WTC11 (cell line): ENCODE measurements around the gene GADD45GIP1. TPM values are rescaled to one million over a fixed set of nuclear protein-coding genes. Genes with fewer than 3 reads are reported as not detected.
A peak's percentile ranks its signal among the peaks of the same experiment; 100 is the strongest.

ENCODE experiments used
- ATAC-seq: fragments of 200-7000 bp; cut with Tn5 transposase; 2 replicates; pipeline ENCODE4 v1.10.0; 2021; ENCODE audit warnings: mild to moderate bottlenecking, moderate library complexity
- CTCF ChIA-PET: fragments of 300-600 bp; sonication (Branson Sonifier 250); formaldehyde crosslinking; loops from one replicate; lab custom pipeline; 2021; ENCODE audit warnings: antibody characterized with exemption; lab: Charles Lee
- POLR2A ChIA-PET: fragments of 350-600 bp; sonication (Branson Sonifier 250); formaldehyde crosslinking; loops from one replicate; lab custom pipeline; 2021; ENCODE audit warnings: antibody characterized with exemption; lab: Charles Lee
- DNase-seq: peaks from one replicate; pipeline ENCODE4 v3.0.0; 2021; ENCODE audit warnings: low spot score
- H3K27ac Mint-ChIP-seq: 2 replicates; pipeline ENCODE4 v1.8.0; 2021; ENCODE audit warnings: mixed read lengths
- H3K27me3 Mint-ChIP-seq: 2 replicates; pipeline ENCODE4 v1.8.0; 2021; ENCODE audit warnings: low read depth, mild to moderate bottlenecking, moderate library complexity, mixed read lengths
- H3K36me3 Mint-ChIP-seq: 2 replicates; pipeline ENCODE4 v1.8.0; 2021; ENCODE audit warnings: mixed read lengths
- H3K4me1 Mint-ChIP-seq: 2 replicates; pipeline ENCODE4 v1.8.0; 2022; ENCODE audit warnings: mixed read lengths
- H3K4me3 Mint-ChIP-seq: 2 replicates; pipeline ENCODE4 v1.8.0; 2021; ENCODE audit warnings: mild to moderate bottlenecking, moderate library complexity, mixed read lengths
- H3K9me3 Mint-ChIP-seq: 2 replicates; pipeline ENCODE4 v1.8.0; 2021; ENCODE audit warnings: mixed read lengths
- ELF4 ChIP-seq: sonication (generic); formaldehyde crosslinking; IDR thresholded peaks from 2 replicates; pipeline ENCODE4 v1.8.1; 2022; ENCODE audit warnings: low read depth, mild to moderate bottlenecking, moderate library complexity, missing genetic modification reagents
- EMX1 ChIP-seq: fragments of 250-450 bp; sonication (Bioruptor Pico); IDR thresholded peaks from 2 replicates; pipeline ENCODE4 v1.8.0; 2021; ENCODE audit warnings: mild to moderate bottlenecking
- FOXP1 ChIP-seq: sonication (generic); formaldehyde crosslinking; IDR thresholded peaks from 2 replicates; pipeline ENCODE4 v1.8.0; 2022; ENCODE audit warnings: missing genetic modification reagents, mild to moderate bottlenecking, moderate library complexity, borderline replicate concordance
- FOXP4 ChIP-seq: sonication (generic); formaldehyde crosslinking; IDR thresholded peaks from 2 replicates; pipeline ENCODE4 v1.8.0; 2022; ENCODE audit warnings: mild to moderate bottlenecking, missing genetic modification reagents
- GTF2I ChIP-seq: fragments of 250-450 bp; sonication (Bioruptor Pico); conservative IDR thresholded peaks from 2 replicates; pipeline ENCODE4 v1.4.0; 2021; ENCODE audit warnings: mild to moderate bottlenecking
- JAZF1 ChIP-seq: fragments of 250-450 bp; sonication (Bioruptor Pico); IDR thresholded peaks from 2 replicates; pipeline ENCODE4 v1.9.0; 2021; ENCODE audit warnings: moderate library complexity, mild to moderate bottlenecking, inconsistent platforms
- KAT7 ChIP-seq: sonication (generic); formaldehyde crosslinking; IDR thresholded peaks from 2 replicates; pipeline ENCODE4 v1.8.1; 2023; ENCODE audit warnings: missing genetic modification reagents, mild to moderate bottlenecking, borderline replicate concordance
- MYBL2 ChIP-seq: sonication (generic); formaldehyde crosslinking; IDR thresholded peaks from 2 replicates; pipeline ENCODE4 v1.8.1; 2023; ENCODE audit warnings: mild to moderate bottlenecking, moderate library complexity, missing genetic modification reagents
- NR1H2 ChIP-seq: sonication (generic); formaldehyde crosslinking; IDR thresholded peaks from 2 replicates; pipeline ENCODE4 v1.9.0; 2021; ENCODE audit warnings: mild to moderate bottlenecking, moderate library complexity, missing genetic modification reagents
- PREB ChIP-seq: sonication (generic); formaldehyde crosslinking; IDR thresholded peaks from 2 replicates; pipeline ENCODE4 v1.8.1; 2022; ENCODE audit warnings: mild to moderate bottlenecking, missing genetic modification reagents, moderate library complexity, borderline replicate concordance
- ZNF121 ChIP-seq: sonication (generic); formaldehyde crosslinking; IDR thresholded peaks from 2 replicates; pipeline ENCODE4 v1.8.0; 2023; ENCODE audit warnings: missing genetic modification reagents
- ZNF219 ChIP-seq: sonication (generic); formaldehyde crosslinking; IDR thresholded peaks from 2 replicates; pipeline ENCODE4 v1.8.0; 2023; ENCODE audit warnings: missing genetic modification reagents, mild to moderate bottlenecking, borderline replicate concordance
- ZNF263 ChIP-seq: sonication (generic); formaldehyde crosslinking; IDR thresholded peaks from 2 replicates; pipeline ENCODE4 v1.8.1; 2022; ENCODE audit warnings: low read depth, mild to moderate bottlenecking, moderate library complexity, missing genetic modification reagents
- ZNF416 ChIP-seq: fragments of 250-450 bp; sonication (Bioruptor Pico); IDR thresholded peaks from 2 replicates; pipeline ENCODE4 v1.9.0; 2021; ENCODE audit warnings: mild to moderate bottlenecking, inconsistent platforms
- ZNF423 ChIP-seq: fragments of 250-450 bp; sonication (Bioruptor Pico); IDR thresholded peaks from 2 replicates; pipeline ENCODE4 v2.1.2; 2022; ENCODE audit warnings: mild to moderate bottlenecking, moderate library complexity
- total RNA-seq: library from RNA; stranded (reverse); gene quantifications from 3 replicates; pipeline ENCODE4 v1.2.3, GENCODE V29; 2021
- TF ChIP-seq, protein P1 (sequence below): sonication (generic); formaldehyde crosslinking; IDR thresholded peaks from 2 replicates; pipeline ENCODE4 v1.8.1; 2023; ENCODE audit warnings: mild to moderate bottlenecking, missing genetic modification reagents
- TF ChIP-seq, protein P2 (sequence below): fragments of 250-450 bp; sonication (Bioruptor Pico); IDR thresholded peaks from 2 replicates; pipeline ENCODE4 v1.9.0; 2021; ENCODE audit warnings: moderate library complexity, mild to moderate bottlenecking, inconsistent platforms, borderline replicate concordance
- TF ChIP-seq, protein P3 (sequence below): sonication (generic); formaldehyde crosslinking; IDR thresholded peaks from 2 replicates; pipeline ENCODE4 v1.8.1; 2022; ENCODE audit warnings: mild to moderate bottlenecking, moderate library complexity, missing genetic modification reagents
- TF ChIP-seq, protein P4 (sequence below): sonication (generic); formaldehyde crosslinking; IDR thresholded peaks from 2 replicates; pipeline ENCODE4 v1.8.1; 2023; ENCODE audit warnings: mild to moderate bottlenecking, missing genetic modification reagents, moderate library complexity
- TF ChIP-seq, protein P5 (sequence below): sonication (generic); formaldehyde crosslinking; IDR thresholded peaks from 2 replicates; pipeline ENCODE4 v1.8.0; 2022; ENCODE audit warnings: missing genetic modification reagents

Gene GADD45GIP1
- total RNA-seq, 1 experiment from 2014 or later, result 54.4 TPM

- H3K27ac Mint-ChIP-seq, result no peak overlapping the region
- POLR2A ChIA-PET, result no interaction called here
- no peak overlapping the region for H3K4me3 Mint-ChIP-seq
- peaks cover 9% of the 10 kb centered on the region for H3K4me1 Mint-ChIP-seq
- H3K36me3 Mint-ChIP-seq, result peaks cover 3% of the 10 kb centered on the region; the same call in 1 of the 2 replicates
- ATAC-seq (no peak), DNase-seq (no peak)
- CTCF ChIA-PET, result interaction anchor here (0.6 to 1.9 kb wide), 5 partner anchors 11 to 231 kb away, joined by 3 to 6 read pairs (median 3); no protein-coding TSS in a partner anchor
- H3K9me3 Mint-ChIP-seq, result no peaks in the 10 kb centered on the region
- no peak for TF ChIP-seq GTF2I (CRISPR knock-in tag)
- H3K27me3 Mint-ChIP-seq, result peaks cover 69% of the 10 kb centered on the region
Observed at GRCh38 chr19:12991296-12991695, 34.3 kb upstream of the GADD45GIP1 start.

GRCh38 chr19:12990853-12991252 lies 33.8 kb upstream of the GADD45GIP1 start:
- H3K36me3 Mint-ChIP-seq, result peaks cover 3% of the 10 kb centered on the region; the same call in 1 of the 2 replicates
- H3K4me3 Mint-ChIP-seq, result no peak overlapping the region; the same call in 1 of the 2 replicates
- POLR2A ChIA-PET, result no interaction called here
- H3K27me3 Mint-ChIP-seq, result peaks cover 69% of the 10 kb centered on the region
- no peak for TF ChIP-seq ZNF121 (CRISPR knock-in tag)
- TF ChIP-seq, protein P1, sequence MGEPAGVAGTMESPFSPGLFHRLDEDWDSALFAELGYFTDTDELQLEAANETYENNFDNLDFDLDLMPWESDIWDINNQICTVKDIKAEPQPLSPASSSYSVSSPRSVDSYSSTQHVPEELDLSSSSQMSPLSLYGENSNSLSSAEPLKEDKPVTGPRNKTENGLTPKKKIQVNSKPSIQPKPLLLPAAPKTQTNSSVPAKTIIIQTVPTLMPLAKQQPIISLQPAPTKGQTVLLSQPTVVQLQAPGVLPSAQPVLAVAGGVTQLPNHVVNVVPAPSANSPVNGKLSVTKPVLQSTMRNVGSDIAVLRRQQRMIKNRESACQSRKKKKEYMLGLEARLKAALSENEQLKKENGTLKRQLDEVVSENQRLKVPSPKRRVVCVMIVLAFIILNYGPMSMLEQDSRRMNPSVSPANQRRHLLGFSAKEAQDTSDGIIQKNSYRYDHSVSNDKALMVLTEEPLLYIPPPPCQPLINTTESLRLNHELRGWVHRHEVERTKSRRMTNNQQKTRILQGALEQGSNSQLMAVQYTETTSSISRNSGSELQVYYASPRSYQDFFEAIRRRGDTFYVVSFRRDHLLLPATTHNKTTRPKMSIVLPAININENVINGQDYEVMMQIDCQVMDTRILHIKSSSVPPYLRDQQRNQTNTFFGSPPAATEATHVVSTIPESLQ (CRISPR knock-in tag), result no peak
- TF ChIP-seq, protein P2, sequence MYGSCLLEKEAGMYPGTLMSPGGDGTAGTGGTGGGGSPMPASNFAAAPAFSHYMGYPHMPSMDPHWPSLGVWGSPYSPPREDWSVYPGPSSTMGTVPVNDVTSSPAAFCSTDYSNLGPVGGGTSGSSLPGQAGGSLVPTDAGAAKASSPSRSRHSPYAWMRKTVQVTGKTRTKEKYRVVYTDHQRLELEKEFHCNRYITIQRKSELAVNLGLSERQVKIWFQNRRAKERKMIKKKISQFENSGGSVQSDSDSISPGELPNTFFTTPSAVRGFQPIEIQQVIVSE (CRISPR knock-in tag), result no peak
- no peak for TF ChIP-seq EMX1 (CRISPR knock-in tag)
- TF ChIP-seq FOXP1 (CRISPR knock-in tag), result no peak
- ATAC-seq (no peak), DNase-seq (no peak)
- H3K9me3 Mint-ChIP-seq, result no peaks in the 10 kb centered on the region
- peaks cover 7% of the 10 kb centered on the region for H3K4me1 Mint-ChIP-seq
- CTCF ChIA-PET, result interaction anchor here (0.6 to 1.4 kb wide), 2 partner anchors 70 to 110 kb away, joined by 3 read pairs; no protein-coding TSS in a partner anchor
- H3K27ac Mint-ChIP-seq, result no peak overlapping the region

DNA sequence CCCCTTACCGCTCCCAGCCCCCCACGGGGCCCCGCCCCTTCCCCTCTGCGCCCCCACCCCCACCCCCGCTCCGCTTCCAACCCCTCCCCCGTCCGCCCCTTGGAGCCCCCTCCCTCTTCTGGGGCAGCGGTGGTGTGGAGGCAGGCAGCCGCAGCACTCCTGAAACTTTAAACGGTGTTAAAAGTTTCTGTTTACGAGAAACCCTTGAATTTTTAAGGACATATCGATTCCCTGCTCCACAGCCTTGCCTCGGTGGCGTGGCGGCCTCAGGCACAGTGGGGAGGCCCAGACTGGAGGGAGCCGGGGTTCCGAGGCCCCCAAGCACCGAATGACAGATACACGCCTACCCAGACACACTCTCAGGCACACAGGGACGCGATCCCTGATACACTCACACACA lies 33.4 kb upstream of the GADD45GIP1 start:
- H3K4me1 Mint-ChIP-seq, result peaks cover 9% of the 10 kb centered on the region
- ChIA-PET POLR2A (interaction anchor here (0.7 kb wide), 1 partner anchor 32 kb away, joined by 6 read pairs; no protein-coding TSS in a partner anchor), CTCF (interaction anchor here (0.6 to 1.4 kb wide), 2 partner anchors 71 to 111 kb away, joined by 3 read pairs; no protein-coding TSS in a partner anchor)
- H3K36me3 Mint-ChIP-seq, result peaks cover 3% of the 10 kb centered on the region; the same call in 1 of the 2 replicates
- H3K4me3 Mint-ChIP-seq, result no peak overlapping the region; the same call in 1 of the 2 replicates
- no peak overlapping the region for H3K27ac Mint-ChIP-seq
- peaks cover 72% of the 10 kb centered on the region for H3K27me3 Mint-ChIP-seq
- H3K9me3 Mint-ChIP-seq, result no peaks in the 10 kb centered on the region
- peak; percentile 19; the same call in 1 of the 2 replicates for ATAC-seq
- DNase-seq, result no peak
- TF ChIP-seq, protein P3, sequence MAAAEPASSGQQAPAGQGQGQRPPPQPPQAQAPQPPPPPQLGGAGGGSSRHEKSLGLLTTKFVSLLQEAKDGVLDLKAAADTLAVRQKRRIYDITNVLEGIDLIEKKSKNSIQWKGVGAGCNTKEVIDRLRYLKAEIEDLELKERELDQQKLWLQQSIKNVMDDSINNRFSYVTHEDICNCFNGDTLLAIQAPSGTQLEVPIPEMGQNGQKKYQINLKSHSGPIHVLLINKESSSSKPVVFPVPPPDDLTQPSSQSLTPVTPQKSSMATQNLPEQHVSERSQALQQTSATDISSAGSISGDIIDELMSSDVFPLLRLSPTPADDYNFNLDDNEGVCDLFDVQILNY (CRISPR knock-in tag), result no peak
- no peak for TF ChIP-seq MYBL2 (CRISPR knock-in tag)
- TF ChIP-seq, protein P4, sequence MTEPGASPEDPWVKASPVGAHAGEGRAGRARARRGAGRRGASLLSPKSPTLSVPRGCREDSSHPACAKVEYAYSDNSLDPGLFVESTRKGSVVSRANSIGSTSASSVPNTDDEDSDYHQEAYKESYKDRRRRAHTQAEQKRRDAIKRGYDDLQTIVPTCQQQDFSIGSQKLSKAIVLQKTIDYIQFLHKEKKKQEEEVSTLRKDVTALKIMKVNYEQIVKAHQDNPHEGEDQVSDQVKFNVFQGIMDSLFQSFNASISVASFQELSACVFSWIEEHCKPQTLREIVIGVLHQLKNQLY, result no peak
- no peak for TF ChIP-seq NR1H2 (CRISPR knock-in tag)
- no peak for TF ChIP-seq FOXP4
- TF ChIP-seq PREB (CRISPR knock-in tag), result no peak
- TF ChIP-seq, protein P5, sequence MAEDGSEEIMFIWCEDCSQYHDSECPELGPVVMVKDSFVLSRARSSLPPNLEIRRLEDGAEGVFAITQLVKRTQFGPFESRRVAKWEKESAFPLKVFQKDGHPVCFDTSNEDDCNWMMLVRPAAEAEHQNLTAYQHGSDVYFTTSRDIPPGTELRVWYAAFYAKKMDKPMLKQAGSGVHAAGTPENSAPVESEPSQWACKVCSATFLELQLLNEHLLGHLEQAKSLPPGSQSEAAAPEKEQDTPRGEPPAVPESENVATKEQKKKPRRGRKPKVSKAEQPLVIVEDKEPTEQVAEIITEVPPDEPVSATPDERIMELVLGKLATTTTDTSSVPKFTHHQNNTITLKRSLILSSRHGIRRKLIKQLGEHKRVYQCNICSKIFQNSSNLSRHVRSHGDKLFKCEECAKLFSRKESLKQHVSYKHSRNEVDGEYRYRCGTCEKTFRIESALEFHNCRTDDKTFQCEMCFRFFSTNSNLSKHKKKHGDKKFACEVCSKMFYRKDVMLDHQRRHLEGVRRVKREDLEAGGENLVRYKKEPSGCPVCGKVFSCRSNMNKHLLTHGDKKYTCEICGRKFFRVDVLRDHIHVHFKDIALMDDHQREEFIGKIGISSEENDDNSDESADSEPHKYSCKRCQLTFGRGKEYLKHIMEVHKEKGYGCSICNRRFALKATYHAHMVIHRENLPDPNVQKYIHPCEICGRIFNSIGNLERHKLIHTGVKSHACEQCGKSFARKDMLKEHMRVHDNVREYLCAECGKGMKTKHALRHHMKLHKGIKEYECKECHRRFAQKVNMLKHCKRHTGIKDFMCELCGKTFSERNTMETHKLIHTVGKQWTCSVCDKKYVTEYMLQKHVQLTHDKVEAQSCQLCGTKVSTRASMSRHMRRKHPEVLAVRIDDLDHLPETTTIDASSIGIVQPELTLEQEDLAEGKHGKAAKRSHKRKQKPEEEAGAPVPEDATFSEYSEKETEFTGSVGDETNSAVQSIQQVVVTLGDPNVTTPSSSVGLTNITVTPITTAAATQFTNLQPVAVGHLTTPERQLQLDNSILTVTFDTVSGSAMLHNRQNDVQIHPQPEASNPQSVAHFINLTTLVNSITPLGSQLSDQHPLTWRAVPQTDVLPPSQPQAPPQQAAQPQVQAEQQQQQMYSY (CRISPR knock-in tag), result no peak
- TF ChIP-seq ZNF423 (CRISPR knock-in tag), result no peak
- no peak for TF ChIP-seq JAZF1 (CRISPR knock-in tag)
- no peak for TF ChIP-seq KAT7 (CRISPR knock-in tag)
- TF ChIP-seq ELF4, result no peak
- no peak for TF ChIP-seq ZNF219 (CRISPR knock-in tag)
- TF ChIP-seq ZNF416 (CRISPR knock-in tag), result no peak
- no peak for TF ChIP-seq ZNF263
